DMS114 treated with DMSO at 0.1 percent for 48 hours (cell line): ENCODE data around the gene NFATC1.

Source experiments
- DNase-seq: peaks from one replicate; lab custom pipeline; 2025; ENCODE audit not compliant: unreplicated experiment; lab: John Stamatoyannopoulos, UW

NFATC1 gene

DNA sequence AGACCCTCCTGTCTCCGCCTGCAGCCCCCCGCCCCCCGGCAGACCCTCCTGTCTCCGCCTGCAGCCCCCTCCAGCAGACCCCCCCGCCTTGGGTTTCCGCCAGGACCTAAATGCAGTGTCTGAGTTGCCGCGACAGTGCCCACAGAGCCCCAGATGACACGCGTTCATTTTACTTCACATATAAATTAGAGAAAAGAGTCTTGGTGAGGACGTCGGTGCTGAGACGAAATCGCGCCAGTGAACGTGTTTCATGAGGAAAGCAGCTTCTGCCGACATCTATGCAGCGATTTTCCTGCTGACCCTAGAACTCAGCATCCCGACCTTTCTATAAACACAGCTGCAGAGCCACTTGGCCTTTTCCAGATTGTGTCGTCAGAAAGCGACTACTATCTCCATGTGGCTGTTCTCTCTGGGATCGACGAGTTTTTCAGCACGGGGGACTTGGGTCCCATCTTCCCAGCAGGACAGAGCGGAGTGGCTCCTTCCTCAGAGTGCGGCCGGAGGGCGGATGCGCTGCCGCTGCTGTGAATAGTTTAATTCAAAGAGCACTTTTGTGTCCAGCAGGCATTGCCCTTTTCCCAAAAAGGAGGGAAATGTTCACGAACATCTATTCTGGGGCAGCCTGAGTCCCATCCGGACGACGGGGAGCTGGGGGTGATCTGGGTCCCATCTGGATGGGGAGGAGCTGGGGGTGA, 136.7 kb downstream of the NFATC1 start:
- no peak for DNase-seq

- no peak for DNase-seq
Measured at GRCh38 chr18:79533146-79533545, 137.4 kb downstream of the NFATC1 start.

- no peak for DNase-seq
Measured at GRCh38 chr18:79533591-79533990, 137.9 kb downstream of the NFATC1 start.

GRCh38 chr18:79534356-79534755, 138.6 kb downstream of the NFATC1 start:
- DNase-seq = no peak

DNA sequence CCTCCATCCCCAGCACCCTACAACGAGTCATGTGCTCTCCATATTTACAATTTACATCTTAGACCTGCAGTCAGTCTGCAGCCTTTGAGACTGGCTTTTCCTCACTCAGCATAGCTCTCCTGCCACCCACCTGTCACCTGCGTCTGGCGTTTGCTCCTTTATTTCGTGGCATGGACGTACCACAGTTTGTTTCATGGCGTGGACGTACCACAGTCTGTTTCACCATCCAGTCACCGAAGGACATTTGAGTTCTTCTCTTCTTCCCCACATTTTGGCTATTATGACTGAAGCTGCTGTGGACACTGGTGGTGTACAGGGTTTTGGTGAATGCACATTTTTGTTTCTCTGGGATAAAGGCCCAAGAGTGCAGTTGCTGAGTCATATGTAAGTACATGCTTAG, 142.0 kb downstream of the NFATC1 start:
- no peak for DNase-seq

GRCh38 chr18:79538635-79539034, 142.9 kb downstream of the NFATC1 start:
- DNase-seq = no peak

- DNase-seq = no peak
Measured at GRCh38 chr18:79540161-79540903, 144.6 kb downstream of the NFATC1 start.

GRCh38 chr18:79540904-79541282, 145.2 kb downstream of the NFATC1 start:
- DNase-seq = no peak

DNA sequence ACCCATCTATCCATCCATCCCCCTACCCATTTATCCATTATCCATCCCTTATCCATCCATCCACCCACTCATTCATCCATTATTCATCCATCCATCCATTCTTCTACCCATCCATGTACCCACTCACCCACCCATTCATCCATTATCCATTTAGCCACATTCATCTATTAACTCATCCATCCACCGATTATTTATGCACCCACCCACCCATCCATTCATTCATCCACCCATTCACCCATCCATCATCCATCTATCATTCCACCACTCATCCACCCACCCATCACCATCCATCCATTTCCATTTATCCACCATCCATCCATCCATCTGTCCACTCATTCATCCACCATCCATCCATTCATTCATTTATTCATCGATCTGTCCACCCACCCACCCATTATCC, 146.5 kb downstream of the NFATC1 start:
- no peak for DNase-seq

GRCh38 chr18:79542876-79543750, 147.4 kb downstream of the NFATC1 start:
- no peak for DNase-seq

DNA sequence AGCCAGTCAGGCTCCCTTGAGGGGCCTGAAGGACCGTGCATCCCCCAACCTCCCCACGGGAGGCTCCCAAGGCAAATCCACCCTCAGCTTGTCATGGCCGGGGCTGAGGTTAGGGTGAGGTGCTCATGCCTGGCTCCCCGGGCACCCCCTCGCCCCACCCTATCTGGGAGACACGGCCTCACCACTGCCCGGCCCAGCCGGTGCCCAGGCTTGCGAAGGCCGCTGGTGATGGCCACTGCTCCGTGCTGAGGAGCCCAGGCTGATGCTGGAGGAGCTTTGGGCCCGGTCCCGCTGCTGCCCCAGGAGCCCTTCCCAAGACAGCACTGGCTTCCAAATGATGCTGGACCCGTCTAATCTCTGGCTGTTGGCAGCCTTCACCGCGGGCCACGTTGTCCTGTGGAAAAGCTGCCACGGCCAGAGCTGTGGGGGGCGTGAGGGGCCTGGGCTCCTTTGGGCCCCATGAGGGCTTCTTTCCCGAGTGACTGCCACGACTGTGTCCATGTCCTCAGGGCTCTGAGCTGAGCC, 148.2 kb downstream of the NFATC1 start:
- DNase-seq = no peak

- DNase-seq = no peak
Measured at GRCh38 chr18:79544386-79544963, 148.7 kb downstream of the NFATC1 start.

DNA sequence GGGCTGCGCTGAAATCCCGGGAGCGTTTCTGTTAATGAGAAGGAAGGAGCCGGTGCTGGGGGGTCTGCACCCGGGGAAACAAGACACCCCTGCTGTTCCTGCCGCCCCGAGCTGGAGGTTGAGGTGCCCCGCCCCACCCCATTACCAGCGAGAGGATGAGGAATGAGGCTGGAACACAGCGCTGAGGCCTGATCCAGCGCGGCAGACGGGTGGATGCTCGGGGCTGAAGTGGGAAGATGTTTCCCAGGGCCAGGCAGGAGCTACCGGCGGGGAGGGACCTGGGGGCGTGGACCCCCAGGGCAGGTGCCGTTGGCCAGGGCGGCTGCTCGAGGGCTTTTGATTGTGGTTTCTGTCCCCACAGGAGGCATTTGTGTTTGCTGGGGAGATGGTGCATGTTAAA, 149.5 kb downstream of the NFATC1 start:
- no peak for DNase-seq

DNA sequence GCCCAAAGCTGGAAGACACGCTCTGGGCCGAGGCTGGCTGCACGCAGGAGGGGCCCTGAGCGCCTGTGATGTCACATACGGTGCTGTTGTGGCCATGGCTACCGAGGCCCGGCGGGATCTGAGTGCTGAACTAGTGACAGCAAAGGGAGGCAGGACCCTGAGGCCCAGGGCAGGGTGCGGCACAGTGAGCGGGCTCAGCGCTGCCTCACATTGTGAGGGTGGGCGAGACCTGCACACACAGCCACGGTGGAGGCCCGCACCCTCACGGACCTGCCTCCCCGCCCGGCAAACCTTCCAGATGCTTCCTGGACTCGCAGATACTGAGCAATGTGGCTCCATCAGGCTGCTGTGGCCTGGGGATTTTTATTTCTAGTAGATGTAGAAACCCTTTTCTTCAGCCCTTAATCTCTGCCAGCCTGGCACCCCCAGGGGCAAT, 150.0 kb downstream of the NFATC1 start:
- DNase-seq = no peak

DNA sequence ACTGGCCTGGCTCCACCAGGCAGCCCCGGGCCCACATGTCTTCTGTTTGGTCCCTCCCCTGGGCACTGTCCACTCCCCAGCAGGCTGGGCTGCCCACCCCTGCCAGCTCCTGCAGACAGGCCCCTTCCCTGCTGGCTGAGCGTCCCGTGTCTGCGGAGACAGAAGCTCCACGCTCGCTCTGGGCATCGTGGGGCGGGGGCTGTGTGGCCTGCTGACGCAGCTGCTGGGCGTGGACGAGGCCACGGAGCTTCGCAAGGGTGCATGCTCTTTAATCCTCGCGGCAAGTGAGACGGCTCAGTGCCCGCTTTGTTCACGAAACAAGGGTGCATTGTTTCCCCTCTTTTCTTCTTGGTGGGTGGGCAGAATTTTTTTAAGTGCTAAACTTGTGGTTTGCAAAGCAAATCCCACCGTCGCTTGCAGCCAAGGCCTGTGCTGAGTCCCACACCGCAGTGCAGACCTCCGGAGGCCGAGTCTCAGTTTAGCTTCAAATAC, 151.1 kb downstream of the NFATC1 start:
- no peak for DNase-seq

- DNase-seq = no peak
Measured at GRCh38 chr18:79547413-79548076, 151.8 kb downstream of the NFATC1 start.

DNA sequence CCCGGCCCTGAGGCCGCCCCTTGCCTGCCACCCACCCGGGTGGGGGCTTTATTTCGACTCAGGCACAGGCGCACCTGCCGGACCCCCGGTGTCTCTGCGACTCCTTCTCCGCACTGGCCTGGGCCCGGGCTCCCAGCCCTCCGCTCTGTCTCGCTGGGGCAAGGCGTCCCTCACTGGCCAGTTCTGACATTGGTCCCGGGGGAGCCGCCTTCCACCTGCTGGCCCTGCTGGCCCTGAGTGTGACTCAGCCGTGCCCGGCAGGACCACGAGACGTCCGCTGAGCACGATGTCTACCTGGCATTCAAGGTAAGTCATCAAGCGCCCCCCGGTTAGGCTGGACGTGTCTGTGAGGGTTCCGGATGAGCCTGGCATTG, 152.3 kb downstream of the NFATC1 start:
- no peak for DNase-seq

DNA sequence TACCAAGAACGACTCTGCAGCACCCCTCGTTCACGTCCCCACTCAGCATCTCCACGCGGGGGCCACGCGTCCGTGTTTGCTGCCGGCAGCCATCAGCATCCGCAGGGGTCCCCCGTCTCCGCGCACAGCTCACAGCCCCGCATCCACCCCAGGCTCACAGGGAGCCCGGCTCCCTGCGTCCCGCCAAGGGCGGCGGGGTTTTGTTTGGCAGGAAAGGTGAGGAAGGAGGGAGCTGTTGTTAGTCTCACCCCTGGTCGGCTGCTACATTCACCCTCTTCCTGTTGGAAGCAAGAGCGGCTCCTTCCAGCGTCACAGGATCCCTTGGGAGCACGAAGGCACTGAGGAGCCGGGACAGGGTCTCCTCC, 152.9 kb downstream of the NFATC1 start:
- no peak for DNase-seq

GRCh38 chr18:79548986-79549637, 153.4 kb downstream of the NFATC1 start:
- DNase-seq = no peak

DNA sequence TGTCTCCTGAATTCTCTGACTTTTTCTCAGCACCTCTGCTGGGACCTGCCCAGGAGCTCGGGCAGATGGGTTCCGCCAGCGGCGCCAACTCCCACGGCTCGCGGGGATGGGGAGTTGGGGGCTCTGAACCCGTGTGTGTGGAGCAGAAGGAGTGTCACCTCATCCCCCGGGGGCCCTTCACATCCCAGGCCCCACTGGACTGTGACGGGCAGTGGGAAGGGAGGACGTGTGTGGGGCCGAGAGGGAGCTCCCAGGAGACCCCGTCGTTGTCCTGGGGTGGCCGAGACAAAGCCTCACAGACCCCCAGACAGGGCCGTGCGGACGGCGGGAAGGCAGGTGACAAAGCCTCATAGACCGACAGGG, 153.9 kb downstream of the NFATC1 start:
- DNase-seq = no peak
